Right lobe of liver (tissue), 6 donors: Measurements from ENCODE around the gene ATP5F1D. TPM values are rescaled to one million over a fixed set of nuclear protein-coding genes. Genes with fewer than 3 reads are reported as not detected.

Experiments used
- ATAC-seq, 4 donors: fragments of 200-7000 bp; cut with Tn5 transposase; one replicate each; pipeline ENCODE4 v1.9.1; 2020; ENCODE audit warnings: mild to moderate bottlenecking in 4 of 4, moderate library complexity in 4 of 4
- DNase-seq, 3 donors: peaks; one replicate each; pipeline ENCODE4 v3.0.0-alpha.2; 2020
- H3K27ac ChIP-seq, 3 donors: fragments of 200-600 bp; one replicate each; pipeline ENCODE4 v1.8.0; 2022
- H3K27me3 ChIP-seq, 2 donors: fragments of 200-600 bp; one replicate each; pipeline ENCODE4 v1.8.0; 2022
- H3K36me3 ChIP-seq, 4 donors: fragments of 200-600 bp; sonication (generic) in 1 of 4; one replicate each; pipeline versions ENCODE4 v1.5.1 to v1.8.0; 2017 to 2022; ENCODE audit warnings: control low read depth in 1 of 4
- H3K4me1 ChIP-seq, 4 donors: fragments of 200-600 bp; sonication (generic) in 1 of 4; one replicate each; pipeline versions ENCODE4 v1.5.1 to v1.8.0; 2017 to 2022; ENCODE audit warnings: control low read depth in 1 of 4
- H3K4me3 ChIP-seq, 3 donors: fragments of 200-600 bp; one replicate each; pipeline ENCODE4 v1.8.0; 2022
- H3K9me3 ChIP-seq, 4 donors: fragments of 200-600 bp; sonication (generic) in 1 of 4; one replicate each; pipeline versions ENCODE4 v1.5.1 to v1.8.0; 2017 to 2022; ENCODE audit warnings: control low read depth in 1 of 4
- POLR2A ChIP-seq: fragments of 450-650 bp; IDR thresholded peaks from one replicate; pipeline ENCODE4 v1.6.1; 2017; ENCODE audit warnings: antibody characterized with exemption, mild to moderate bottlenecking
- WGBS: methylation state at CpG from one replicate; pipeline ENCODE4 v1.1.6; 2018; ENCODE audit warnings: low coverage, low lambda C conversion rate; ENCODE audit not compliant: insufficient coverage; ENCODE audit errors: missing lambda C conversion rate; 5-methylcytosine and 5-hydroxymethylcytosine counted together
- intact Hi-C, 2 donors: fragments of 100-400 bp; cut with DNase I; formaldehyde crosslinking; loops; one replicate each; pipeline versions ENCODE4 v1.11.2 to v1.14.1; 2022
- total RNA-seq, 6 experiments: library from RNA; depleted of rRNA in 2 of 6; stranded (reverse); fragments of >200 nt in 2 of 6; fragmentation: NEBNext Ultra II Directional in 3 of 6; extraction: Animal tissue kit (Norgen Biotek cat#: 25700) in 3 of 6; gene quantifications; one replicate each; pipeline versions ENCODE4 v1.1.0 to v1.2.4, GENCODE V29; 2016 to 2023
- TF ChIP-seq, protein P1 (sequence below), 4 donors: fragments of 200-600 bp in 3 of 4; fragments of 450-650 bp in 1 of 4; IDR thresholded peaks; one replicate each; pipeline versions ENCODE4 v1.5.1 to v1.8.0; 2016 to 2022; ENCODE audit warnings: antibody characterized with exemption in 4 of 4, mild to moderate bottlenecking in 2 of 4
- donor health status: DM: no; HTN: yes; CAD: no.
- donor health status: DM: no; HTN: no; CAD: no.
- donor health status: DM: no; HTN: no; CAD: no.
- donor health status: DM: no; HTN: yes; CAD: no.
- donor health status: DM: no; HTN: yes; CAD: no.

ATP5F1D gene
- total RNA-seq, 6 experiments from 2014 or later = 98.1 to 240 (median 137) TPM

DNA sequence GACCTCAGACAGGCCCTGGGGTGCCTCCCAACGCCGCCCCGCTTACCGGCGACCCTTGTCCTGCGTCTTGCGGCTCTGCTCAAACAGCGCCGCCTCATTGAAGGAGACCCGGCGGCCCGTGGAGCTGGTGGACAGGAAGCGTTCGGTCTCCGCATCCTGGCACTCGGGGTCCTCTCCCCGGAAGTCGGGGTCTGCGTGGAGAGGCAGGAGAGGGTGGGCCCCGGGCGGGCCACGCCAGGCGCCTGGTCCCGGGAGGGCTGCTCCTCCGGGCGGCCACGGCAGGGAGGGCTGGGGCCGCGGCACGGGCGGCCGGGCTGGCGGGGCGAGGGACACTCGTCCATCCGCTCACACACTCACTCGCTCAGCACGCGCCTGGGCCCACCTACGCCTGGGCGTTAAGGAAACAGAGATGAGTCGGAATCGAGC lies 6.6 kb upstream of the ATP5F1D start:
- Histone ChIP-seq H3K27ac (no peak overlapping the region), H3K36me3 (no peaks in the 10 kb centered on the region), H3K4me3 (no peak overlapping the region), H3K4me1 (peaks cover 0 to 7% (median 0%) of the 10 kb centered on the region in 4 donors), H3K9me3 (no peaks in the 10 kb centered on the region), H3K27me3 (no peaks in the 10 kb centered on the region)
- DNase-seq = no peak
- intact Hi-C loops = no loop called here
- WGBS = 86% methylated on average over 10 of the region's 43 CpGs
- TF ChIP-seq, protein P1, sequence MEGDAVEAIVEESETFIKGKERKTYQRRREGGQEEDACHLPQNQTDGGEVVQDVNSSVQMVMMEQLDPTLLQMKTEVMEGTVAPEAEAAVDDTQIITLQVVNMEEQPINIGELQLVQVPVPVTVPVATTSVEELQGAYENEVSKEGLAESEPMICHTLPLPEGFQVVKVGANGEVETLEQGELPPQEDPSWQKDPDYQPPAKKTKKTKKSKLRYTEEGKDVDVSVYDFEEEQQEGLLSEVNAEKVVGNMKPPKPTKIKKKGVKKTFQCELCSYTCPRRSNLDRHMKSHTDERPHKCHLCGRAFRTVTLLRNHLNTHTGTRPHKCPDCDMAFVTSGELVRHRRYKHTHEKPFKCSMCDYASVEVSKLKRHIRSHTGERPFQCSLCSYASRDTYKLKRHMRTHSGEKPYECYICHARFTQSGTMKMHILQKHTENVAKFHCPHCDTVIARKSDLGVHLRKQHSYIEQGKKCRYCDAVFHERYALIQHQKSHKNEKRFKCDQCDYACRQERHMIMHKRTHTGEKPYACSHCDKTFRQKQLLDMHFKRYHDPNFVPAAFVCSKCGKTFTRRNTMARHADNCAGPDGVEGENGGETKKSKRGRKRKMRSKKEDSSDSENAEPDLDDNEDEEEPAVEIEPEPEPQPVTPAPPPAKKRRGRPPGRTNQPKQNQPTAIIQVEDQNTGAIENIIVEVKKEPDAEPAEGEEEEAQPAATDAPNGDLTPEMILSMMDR (IDR thresholded peaks at IDR 0.05) = no peak
- TF ChIP-seq POLR2A = no peak
- ATAC-seq = no peak

DNA sequence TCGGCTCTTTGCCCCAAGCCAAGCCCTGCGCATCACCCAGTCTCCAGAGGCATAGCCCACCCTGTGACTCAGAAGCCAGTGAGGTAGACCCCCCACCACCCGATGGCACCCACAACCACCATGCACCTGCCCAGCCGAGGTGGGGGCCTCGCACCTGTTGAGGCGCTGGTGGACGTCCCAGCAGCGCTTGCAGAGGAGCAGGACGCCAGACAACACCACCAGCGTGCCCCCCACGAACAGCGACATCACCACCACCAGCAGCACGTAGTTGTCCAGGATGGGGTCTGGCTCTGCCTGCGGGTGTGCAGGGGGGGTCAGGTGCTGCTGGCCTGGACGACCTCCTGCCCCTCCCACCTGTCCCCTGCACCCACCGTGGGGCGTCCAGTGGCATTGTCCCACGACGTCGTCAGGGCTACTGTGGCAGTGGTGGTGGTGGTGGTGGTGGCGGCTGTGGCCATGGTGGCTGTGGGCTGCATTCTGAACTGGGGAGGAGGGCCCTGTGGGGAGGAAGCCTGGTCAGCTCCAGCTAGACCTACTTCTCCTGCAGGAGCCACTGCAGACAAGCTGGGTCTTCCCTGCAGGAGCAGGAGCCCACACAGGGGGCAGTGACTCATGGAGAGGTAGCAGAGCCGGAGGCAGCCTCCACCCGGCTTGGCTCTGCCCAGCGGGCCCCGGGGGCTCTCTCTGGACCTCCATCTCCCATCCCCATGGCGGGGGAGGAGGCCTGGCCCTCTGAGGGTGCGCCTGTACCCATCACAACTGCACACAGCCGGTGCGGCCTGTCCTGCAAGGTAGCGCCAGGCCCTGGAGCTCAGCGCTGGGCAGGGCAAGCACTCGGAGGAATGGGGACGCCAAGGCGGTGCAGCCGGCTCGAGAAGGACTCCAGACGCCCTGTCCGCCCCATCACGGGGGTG lies 5.7 kb upstream of the ATP5F1D start:
- WGBS = 100% methylated on average over 6 of the region's 39 CpGs
- Histone ChIP-seq H3K4me3 (no peak overlapping the region), H3K27me3 (no peaks in the 10 kb centered on the region), H3K9me3 (no peaks in the 10 kb centered on the region), H3K4me1 (peaks cover 0 to 16% (median 3%) of the 10 kb centered on the region in 4 donors), H3K36me3 (no peaks in the 10 kb centered on the region), H3K27ac (no peak overlapping the region)
- no peak for DNase-seq
- ATAC-seq = no peak
- intact Hi-C loops = no loop called here
- TF ChIP-seq, protein P1 (IDR thresholded peaks at IDR 0.05) = no peak
- no peak for TF ChIP-seq POLR2A

DNA sequence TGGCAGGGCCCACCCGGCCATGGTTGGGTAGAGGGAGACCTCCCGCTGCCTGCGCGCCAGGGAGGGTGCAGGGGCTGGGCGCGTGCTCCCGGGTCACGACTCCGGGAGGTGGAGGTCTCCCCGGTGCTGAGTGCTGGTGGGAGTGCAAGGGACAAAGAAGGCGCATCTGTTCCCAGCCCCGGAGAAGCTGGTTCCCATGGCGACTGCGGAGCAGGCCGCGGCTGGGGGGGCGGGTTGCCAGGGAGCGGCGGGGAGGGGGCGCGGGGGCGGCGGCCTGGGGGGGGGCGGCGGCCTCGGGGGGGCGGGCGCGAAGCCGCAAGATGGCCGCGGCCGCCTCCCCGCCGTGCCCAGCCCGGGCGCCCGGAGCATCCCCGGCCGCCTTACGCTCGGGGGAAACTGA lies 5.0 kb upstream of the ATP5F1D start:
- no peaks in the 10 kb centered on the region for H3K27me3 ChIP-seq
- ATAC-seq (no peak), DNase-seq (no peak)
- intact Hi-C loops = no loop called here
- H3K4me1 ChIP-seq = peaks cover 0 to 21% (median 6%) of the 10 kb centered on the region in 4 donors
- no peaks in the 10 kb centered on the region for H3K9me3 ChIP-seq
- no peak for TF ChIP-seq POLR2A
- TF ChIP-seq, protein P1 (IDR thresholded peaks at IDR 0.05) = no peak
- WGBS = no CpG with 5 or more reads among the region's 42 CpGs
- no peak overlapping the region for H3K27ac ChIP-seq
- H3K4me3 ChIP-seq = peak overlapping the region in 1 of 3 donors; percentile 36
- H3K36me3 ChIP-seq = no peaks in the 10 kb centered on the region

DNA sequence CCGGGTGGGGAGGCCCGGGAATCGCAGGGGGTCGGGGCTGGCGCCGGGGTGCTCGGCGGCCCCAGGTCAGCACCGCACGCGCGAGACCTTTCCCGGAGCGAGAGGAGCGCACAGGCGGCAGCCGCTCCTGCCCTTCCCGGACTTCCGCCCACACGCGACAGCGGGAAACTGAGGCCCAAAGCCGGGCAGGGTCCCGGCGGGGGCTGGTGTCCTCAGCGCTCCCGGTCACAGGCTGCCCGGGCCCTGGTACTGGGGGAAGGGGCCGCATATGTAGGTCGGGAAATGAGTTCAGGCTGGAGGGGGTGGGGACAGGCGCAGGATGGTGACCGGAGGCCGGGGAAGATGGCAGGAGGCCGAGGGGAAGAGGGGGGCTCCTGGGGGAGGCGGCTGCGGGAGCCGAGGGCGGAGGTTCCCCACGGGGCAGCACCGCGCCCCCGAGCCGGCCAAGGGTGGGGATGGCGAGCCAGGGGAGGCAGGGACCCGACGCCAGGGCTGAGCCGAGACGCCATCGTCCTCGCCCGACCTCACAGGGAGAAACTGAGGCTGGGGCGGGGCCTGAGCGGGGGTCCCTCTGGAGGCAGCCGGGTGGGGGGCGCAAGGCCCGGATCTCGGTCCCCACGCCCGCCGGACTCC lies 4.4 kb upstream of the ATP5F1D start:
- TF ChIP-seq, protein P1 (IDR thresholded peaks at IDR 0.05) = no peak
- TF ChIP-seq POLR2A = no peak
- H3K4me1 ChIP-seq = peaks cover 0 to 22% (median 6%) of the 10 kb centered on the region in 4 donors
- WGBS = 2% methylated on average over 11 of the region's 60 CpGs
- H3K9me3 ChIP-seq = no peaks in the 10 kb centered on the region
- DNase-seq (no peak), ATAC-seq (peak in 1 of 4 donors; percentile 2)
- no peak overlapping the region for H3K27ac ChIP-seq
- H3K27me3 ChIP-seq = no peaks in the 10 kb centered on the region
- no peaks in the 10 kb centered on the region for H3K36me3 ChIP-seq
- intact Hi-C loops = no loop called here
- peak overlapping the region; percentile 33 to 36 (median 36) for H3K4me3 ChIP-seq
